T47D (cell line): ENCODE data around the gene SLC44A5.

Source experiments
- DNase-seq, 2 experiments: peaks; one replicate each; pipeline versions ENCODE4 v3.0.0 to v3.0.0-alpha.2; 2011 to 2012; ENCODE audit warnings: low read depth in 1 of 2, low spot score in 1 of 2
- JUND ChIP-seq: IDR thresholded peaks from 2 replicates; pipeline ENCODE4 v1.6.1; 2012; ENCODE audit warnings: low read depth
- in situ Hi-C: cut with HindIII; loops from 2 replicates; pipeline ENCODE4 v1.10.0; 2016; ENCODE audit warnings: low sequenced_read_pairs, low pct_unique_long_range_greater_than_20kb

SLC44A5 gene

DNA sequence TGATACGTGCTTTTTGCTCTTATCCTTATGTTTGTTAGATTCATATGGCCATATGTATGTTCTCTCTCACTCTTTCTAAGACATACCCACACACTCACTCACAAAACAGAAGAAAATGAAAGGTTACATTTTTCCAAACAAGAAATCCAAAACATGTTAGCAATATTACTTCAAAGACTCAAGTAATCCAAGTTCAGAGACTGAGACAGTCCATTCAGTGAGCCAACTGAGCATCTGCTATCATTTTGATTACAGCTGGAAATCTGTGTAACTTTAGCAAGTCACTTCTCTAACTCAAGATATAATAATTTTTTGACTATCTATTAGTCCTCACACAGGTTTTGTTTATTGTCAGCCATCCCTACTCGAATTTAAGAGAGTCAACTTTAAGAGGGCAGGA is 257.9 kb downstream of the SLC44A5 start:
- in situ Hi-C loops, result no loop called here
- no peak for TF ChIP-seq JUND
- DNase-seq, result no peak

DNA sequence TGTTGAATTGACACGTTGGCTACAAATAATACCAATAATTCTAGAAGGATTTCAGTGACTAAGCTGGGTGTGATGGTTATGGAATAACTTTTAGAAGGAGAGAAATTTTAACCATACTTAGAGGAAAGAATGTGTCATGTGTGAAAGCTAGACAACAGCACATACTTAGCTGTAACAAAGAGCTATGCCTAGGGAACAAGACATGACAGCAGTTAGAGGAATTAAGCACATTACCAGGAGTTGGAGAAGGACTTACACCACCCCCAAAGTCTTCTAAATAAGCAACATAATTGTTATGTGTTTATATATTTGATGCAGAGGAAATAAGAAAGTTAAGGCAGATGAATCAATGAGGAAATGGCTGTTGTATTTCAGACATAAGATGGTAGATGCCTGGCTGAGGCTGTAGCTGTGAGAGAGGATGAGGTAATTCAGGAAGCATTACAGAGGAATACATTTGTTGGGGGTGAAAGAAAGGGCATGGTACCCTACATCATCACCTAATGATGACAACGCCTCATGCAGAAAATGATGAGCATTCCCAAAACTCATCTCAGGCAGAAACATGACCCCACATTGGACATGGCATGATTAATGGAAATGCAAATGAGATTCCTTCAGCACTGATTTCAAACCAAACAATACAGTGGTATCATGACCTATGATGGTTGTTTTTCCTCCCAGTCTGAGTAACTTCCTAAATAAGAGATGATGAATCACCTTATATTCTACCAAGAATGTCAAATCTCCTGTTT is 265.2 kb downstream of the SLC44A5 start:
- in situ Hi-C loops, result no loop called here

DNA sequence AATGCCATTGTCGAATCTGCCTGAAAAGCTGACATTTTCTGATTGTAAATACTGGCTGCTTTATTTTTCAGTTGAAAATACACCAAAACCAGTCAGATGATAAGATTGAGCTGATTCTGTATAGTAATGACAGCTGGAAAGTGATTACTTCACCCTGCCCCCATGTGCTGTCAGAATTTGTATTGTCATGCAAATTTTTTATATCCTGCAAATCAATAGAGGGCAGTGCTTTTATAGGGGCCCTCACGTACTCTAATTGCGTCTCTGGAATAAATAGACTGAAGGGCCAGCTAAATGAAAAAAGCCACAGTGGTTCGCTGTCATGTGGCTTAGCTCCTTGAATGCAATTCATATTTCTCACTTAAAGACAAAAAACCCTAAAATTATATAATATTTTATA is 268.1 kb downstream of the SLC44A5 start:
- no peak for DNase-seq
- no peak for TF ChIP-seq JUND
- in situ Hi-C loops, result no loop called here

More for the DNA sequence above, 265.2 kb downstream of the SLC44A5 start:
- TF ChIP-seq JUND, result no peak
- no peak for DNase-seq

DNA sequence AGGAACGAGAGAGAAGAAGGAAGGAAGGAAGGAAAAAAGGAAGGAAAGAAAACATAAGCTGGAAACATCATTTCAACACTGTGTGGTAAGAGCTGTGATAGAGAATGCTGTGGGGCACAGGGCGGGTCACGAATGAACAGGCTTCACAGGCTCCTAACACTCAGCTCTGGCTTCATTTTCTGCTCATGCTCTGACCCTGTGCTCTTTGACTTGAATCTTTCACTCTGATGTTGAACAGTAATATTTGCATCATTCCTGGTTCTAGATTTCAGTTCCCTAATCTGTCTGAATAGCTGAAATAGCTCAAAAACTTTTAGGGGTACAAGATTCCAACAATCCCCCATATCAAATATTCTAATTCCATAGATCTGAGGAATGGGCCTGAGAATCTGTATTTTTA is 269.4 kb downstream of the SLC44A5 start:
- no peak for TF ChIP-seq JUND
- no peak for DNase-seq
- in situ Hi-C loops, result no loop called here

DNA sequence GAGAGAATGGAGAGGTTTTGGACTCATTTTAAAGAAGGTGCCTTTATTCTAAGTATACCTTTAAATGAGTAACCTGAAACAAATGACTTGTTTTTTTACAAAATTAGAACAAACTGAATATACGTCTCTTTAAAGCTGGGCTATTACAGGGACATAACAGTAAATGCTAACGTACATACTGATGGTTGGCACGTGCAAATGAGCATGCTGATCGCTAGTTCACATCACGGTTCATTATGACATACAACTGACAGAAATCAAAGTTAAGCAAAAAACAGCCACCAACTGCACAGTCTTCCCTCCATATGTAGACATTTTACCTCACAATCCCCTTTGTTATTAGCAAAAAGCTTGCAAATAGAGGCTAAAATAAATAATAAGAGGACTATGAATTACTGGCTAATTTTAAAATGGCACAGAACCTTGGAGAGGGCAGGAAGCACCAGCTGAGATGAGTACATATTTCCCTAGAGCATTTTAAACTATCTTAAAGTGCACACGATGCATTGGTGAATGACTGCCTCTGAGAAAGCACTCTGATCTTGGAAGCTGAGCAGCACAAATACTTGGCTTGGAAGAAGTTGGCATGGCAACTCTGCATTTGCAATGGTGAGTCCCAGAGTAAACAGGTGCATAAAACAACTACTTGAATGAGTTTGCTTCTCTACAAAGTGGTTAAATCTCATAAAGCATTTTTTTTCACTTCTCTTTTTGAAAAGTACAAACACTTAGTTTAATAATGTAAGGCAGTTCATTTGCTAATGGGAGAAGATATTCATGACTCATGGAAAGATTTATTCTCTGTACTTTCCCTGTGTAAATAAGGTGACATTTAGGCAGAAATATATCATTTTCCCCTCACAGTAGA is 272.1 kb downstream of the SLC44A5 start:
- in situ Hi-C loops, result no loop called here
- DNase-seq, result no peak
- TF ChIP-seq JUND, result no peak

DNA sequence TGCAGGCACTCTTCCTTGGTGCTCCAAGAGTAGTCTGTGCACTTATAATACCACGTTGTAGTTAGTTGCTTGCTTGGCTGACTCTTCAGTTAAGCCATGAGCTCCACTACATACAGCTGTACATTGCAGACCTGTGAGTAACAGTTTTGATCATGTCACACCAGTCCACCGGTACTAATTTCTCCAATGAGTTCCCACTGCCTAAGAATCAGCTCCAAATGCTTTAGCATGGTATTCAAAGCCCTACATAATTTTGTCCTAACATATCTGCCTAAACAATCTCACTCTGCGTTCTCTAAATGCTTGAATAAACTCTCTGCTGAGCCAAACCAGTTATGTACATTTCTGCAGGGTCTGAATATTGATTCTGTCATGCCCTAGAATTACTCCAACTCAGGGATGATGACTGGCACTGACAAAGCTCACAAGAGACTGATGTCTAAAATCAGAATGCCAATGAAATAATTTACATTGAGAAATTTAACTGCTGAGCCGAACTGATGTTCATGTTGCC is 276.0 kb downstream of the SLC44A5 start:
- in situ Hi-C loops, result no loop called here
- TF ChIP-seq JUND, result no peak
- DNase-seq, result peak in 1 of 2 experiments; percentile 25

DNA sequence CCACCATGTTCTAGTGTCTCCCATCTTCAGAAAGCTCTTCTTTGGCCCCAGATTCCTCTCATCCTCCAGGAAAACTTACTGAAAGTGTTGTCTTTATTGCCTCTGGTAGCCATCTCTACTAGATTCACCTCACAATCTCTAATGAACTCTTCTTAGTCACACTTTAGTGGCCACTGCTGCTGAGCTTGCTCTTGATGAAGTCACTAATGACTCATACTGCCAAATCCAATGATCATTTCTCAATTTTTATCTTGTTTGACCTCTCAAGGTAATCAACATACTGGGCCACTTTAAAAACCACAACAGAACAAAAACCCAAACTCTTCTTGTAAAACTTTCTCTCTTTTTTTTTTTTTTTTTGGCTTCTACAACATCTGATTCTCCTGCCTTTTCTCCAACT is 280.3 kb downstream of the SLC44A5 start:
- TF ChIP-seq JUND, result no peak
- DNase-seq, result no peak
- in situ Hi-C loops, result no loop called here

DNA sequence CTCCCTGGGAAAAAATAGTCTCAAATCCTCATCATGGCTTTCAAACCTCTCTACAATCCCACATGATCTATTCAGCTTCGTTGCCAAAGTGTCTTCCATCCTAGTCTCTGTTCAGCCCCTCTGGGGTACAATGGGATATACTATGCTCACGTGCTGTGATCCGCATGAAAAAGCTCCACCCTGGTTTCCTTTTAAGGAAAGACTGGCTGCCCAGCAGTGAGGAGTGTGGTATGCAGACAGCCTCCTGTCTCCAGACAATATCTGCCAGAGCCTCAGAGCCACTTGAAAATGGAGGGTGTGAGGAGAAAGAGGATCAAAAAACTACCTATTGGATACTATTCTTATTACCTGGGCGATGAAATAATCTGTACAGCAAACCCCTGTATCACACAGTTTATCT is 282.2 kb downstream of the SLC44A5 start:
- no peak for TF ChIP-seq JUND
- no peak for DNase-seq
- in situ Hi-C loops, result no loop called here

DNA sequence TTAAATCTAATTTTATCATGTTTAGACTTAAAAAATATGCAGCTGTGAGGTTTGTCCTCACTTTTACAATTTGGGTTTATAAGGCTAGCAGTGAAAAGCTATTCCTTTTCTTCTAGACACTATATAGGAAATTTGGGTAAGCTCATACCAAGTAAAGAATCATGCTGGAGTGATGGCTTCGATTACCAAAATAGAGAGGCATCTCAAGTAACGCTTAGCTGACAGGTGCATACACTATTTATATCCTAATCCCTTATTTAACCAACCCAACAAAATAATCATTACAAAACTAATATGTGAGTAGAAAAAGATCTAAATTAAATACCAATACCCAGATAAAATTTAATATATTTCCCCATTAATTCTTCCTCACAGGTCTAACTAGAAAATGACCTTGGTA is 283.5 kb downstream of the SLC44A5 start:
- in situ Hi-C loops, result no loop called here
- DNase-seq, result no peak
- no peak for TF ChIP-seq JUND

DNA sequence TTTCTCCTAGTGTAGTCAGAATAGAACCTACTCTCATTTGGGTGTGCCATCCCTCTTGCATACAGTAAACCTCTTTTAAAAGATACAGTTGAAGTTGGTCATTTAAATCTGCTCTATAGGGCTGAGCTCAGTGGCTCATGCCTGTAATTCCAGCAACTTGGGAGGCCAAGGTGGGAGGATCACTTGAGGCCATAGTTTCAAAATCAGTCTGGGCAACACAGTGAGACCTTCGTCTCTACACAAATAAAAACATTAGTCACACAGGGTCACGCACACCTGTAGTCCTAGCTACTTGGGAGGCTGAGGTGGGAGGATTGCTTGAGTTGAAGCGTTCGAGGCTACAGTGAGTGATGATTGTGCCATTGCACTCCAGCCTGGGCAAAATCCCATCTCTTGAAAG is 292.9 kb downstream of the SLC44A5 start:
- DNase-seq, result no peak
- in situ Hi-C loops, result no loop called here
- TF ChIP-seq JUND, result no peak

DNA sequence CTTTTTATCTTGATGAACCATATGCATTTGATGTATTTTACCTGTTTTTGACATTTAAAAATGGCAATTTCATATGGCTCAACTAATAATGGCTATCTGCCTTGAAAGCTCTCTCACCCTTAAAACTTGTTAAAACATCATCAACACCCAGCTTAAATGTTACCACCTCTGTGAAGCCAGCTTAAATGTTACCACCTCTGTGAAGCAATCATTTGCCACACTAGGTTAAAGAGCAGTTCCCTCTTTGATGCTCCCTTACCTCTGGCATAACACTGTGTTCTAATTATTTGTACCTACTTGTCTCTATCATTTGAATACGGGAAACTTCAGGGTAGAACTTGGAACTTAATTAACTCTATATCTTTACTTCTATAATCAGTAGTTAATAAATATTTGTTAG is 294.7 kb downstream of the SLC44A5 start:
- TF ChIP-seq JUND, result no peak
- in situ Hi-C loops, result no loop called here
- no peak for DNase-seq

DNA sequence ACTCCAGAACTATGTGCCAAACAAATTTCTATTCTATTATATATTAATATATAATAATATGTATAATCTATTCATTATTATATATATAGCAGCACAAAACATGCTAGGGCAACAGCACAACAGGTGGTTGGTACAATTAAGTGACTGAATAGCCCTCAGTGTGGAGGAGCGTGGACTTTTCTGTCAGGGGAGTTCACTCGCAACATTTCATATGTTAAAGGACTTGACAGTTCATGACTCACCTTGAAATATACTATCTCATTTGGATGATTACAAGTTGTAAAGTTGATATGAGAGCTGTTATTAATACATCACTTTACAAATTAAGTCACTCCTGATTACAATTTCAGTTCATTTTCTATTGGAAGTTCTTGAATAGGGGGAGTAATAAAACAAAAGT is 298.3 kb downstream of the SLC44A5 start:
- TF ChIP-seq JUND, result no peak
- DNase-seq, result no peak
- in situ Hi-C loops, result no loop called here

DNA sequence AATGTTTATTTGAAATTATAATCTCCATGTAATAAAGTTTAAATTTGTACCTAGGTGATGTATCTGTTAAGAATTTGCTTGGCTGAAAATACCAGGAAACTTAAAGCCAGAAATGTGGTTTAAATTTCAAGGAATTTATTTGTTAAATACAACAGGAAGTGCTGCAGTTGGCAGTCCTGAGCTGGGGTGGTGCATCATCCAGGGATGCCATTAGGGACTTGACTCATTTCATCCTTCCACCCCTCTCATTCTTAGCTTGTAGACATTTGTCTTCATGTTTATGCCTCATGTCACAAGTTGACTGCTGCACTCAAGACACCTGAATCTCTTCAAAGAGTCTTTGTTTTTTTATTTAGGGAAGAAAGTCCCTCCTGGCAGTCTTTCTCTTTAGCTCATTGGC is 300.8 kb downstream of the SLC44A5 start:
- in situ Hi-C loops, result no loop called here
- DNase-seq, result no peak
- TF ChIP-seq JUND, result no peak
